Measurements from ENCODE around the gene EIF2S3B. TPM values are rescaled to one million over a fixed set of nuclear protein-coding genes. Genes with fewer than 3 reads are reported as not detected.

EIF2S3B gene
- total RNA-seq, 1 donor from 2014 or later, result 1.6 TPM

DNA sequence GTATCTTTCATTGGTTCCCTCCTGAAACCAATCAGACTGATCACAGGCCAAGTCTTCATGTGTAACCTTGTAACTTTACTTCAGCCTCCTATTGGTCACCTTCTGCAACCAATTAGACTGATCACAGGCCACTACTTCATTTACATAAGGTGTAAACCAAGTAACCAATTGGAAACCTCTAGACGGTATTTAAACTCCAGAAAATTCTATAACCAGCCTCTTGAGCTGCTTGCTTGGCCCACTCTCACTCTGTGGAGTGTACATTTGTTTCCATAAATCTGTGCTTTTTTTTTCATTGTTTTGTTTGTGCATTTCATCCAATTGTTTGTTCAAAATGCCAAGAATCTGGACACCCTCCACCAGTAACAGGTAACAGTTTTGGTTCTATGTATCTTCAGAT, 47.5 kb downstream of the EIF2S3B start:
- DNase-seq (ENCODE audit: low spot score in 2 of 2) (no peak), FAIRE-seq (no peak)

DNA sequence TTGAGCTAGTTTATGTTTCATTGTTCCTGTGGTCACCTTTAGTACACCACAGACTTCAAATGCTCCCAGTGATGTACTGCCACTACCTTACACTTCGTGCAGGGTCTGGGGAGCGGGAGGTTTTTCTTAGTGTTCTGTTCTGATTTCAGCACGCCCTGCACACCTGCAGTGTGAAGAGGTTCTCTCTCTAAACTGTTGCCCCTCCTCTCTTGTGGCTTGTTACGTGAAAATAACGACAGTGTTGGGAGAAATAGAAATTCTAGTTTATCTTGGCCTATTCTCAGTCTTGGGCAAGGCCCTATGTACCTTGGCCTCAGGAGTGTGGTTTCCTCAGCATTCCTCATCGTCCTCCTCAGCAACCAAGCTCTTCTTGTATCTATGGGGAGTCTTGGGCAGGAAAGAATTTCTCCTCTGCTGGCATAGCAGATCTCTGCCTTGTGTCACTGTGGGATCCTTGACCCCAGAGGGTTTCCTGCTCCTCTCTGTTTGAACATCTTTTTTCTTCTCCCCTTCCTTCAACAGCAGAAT, 48.6 kb downstream of the EIF2S3B start:
- no peak for FAIRE-seq

DNA sequence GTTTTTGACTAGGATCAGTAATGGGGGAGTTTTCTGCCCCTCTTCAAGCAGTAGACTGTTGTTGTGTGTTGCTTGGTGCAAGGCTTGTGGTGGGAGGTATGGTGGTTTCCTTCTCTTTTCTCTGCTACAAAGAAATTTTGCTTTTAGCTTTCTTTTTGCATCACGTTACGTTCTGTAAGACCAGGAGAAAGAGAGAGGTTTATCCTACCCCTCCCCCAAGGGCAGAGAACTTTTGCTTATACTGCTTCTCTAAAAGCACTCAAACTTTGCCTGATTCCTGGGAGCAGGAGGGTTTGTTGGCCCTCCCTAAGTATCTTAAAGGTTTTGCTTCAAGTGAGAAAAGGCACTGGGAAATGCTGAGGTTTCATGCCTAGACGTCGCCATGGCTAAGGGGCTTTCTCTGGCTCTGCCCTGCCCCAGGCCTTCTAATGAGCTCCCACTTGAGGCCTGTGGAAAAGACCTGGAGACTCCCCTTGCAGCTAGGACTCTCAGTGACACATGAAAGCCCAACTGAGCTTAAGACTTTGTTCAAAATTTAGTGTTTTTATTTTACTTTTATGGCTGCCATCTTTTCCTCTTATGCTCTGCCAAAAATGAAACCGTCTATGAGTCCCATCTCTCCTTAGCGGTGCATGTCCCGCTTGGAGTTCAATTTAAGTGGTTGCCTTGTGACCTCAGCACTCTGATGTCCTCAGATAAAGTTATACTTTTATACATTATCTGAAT, 49.2 kb downstream of the EIF2S3B start:
- no peak for FAIRE-seq
- no peak for DNase-seq (ENCODE audit: low spot score in 2 of 2)

More for the DNA sequence above, 48.6 kb downstream of the EIF2S3B start:
- no peak for DNase-seq (ENCODE audit: low spot score in 2 of 2)

DNA sequence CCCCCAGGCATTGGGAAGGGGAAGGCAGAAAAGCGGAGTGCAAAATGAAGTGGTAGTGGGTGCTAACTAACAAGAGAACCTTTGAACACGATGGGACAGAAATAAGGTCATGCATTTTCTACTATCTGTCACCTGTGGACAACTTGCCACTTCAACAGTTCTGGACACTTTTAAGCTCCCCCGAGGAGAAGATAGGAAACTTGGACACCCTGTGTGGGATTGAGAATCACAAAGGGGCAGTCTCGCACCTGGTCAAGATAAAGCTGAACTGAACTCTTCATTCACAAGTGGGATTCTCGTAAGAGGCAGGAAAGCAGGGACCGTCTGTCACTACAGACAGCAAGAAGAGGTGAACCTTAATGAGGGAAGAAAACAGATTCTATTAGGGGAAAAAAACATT, 51.6 kb downstream of the EIF2S3B start:
- DNase-seq (ENCODE audit: low spot score in 2 of 2) (no peak), FAIRE-seq (no peak)

GRCh38 chr12:10557766-10558165, 52.1 kb downstream of the EIF2S3B start:
- DNase-seq (ENCODE audit: low spot score in 2 of 2), result no peak
- FAIRE-seq, result no peak

Small RNAs within 50 kb of the gene (small RNA-seq; reads per million reads assigned to genes)
- not detected for gene SLC25A39P2

Other genes with a start within 250 kb of the EIF2S3B start
- gene KLRD1, start 198.0 kb upstream of the EIF2S3B start, total RNA-seq, result under 0.01 TPM
- 0.82 TPM for gene KLRK1, start 115.8 kb upstream of the EIF2S3B start, total RNA-seq
- not detected for gene KLRC4, start 96.1 kb upstream of the EIF2S3B start, total RNA-seq
- 2.9 TPM for gene KLRC3, start 85.3 kb upstream of the EIF2S3B start, total RNA-seq
- 2.0 TPM for gene KLRC2, start 69.9 kb upstream of the EIF2S3B start, total RNA-seq
- not detected for gene KLRC1, start 52.5 kb upstream of the EIF2S3B start, total RNA-seq
- 18.3 TPM for gene MAGOHB, start 107.7 kb downstream of the EIF2S3B start, total RNA-seq
- gene STYK1, start 168.2 kb downstream of the EIF2S3B start, total RNA-seq, result 2.9 TPM
- gene YBX3, start 217.4 kb downstream of the EIF2S3B start, total RNA-seq, result 6.9 TPM

Measured in frontal cortex (tissue), 4 donors.